Measurements from ENCODE around the gene CIPC.

Gene CIPC

DNA sequence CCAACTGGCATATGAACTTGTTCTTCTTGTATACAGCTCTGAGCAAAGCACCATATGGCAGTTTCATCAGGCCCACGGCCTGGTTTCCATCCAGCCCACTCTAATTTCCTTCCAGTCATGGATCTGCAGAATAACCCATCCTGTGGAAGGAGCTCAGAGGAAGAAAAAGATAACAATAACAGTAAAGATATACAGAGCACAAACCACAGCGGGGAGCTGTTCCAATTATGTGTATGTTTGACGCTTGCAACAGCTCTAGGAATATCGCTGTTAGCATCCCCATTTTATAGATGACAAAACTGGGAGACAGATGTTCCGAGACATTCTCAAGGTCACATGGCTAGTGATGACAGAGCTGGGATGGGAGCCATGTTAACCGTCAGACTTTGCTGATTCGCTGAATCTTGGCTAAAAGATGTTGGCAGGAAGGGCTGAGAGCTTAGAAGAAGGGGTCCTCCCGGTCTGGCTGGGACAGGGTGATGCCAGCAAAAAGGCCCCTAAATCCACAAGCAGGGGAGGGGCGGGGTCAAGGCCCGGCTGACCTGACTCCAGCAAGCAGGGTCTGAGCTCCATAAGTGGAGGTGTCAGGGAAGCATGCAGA is 34.4 kb upstream of the CIPC start:
- no peak overlapping the region for H2BK5ac ChIP-seq (ENCODE audit: low read length)
- H3K4ac ChIP-seq (ENCODE audit: low read depth, low read length) = no peak overlapping the region
- H2BK15ac ChIP-seq (replicated peaks; ENCODE audit: low read depth) = no peak overlapping the region
- H3K27me3 ChIP-seq (ENCODE audit: insufficient read depth, low read length, poor library complexity) = no peaks in the 10 kb centered on the region
- WGBS (ENCODE audit: extremely low coverage, insufficient coverage, low lambda C conversion rate) = no CpG with 5 or more reads among the region's 10 CpGs
- H3K36me3 ChIP-seq (ENCODE audit: control insufficient read depth, insufficient read depth, low read length) = no peaks in the 10 kb centered on the region
- H2BK120ac ChIP-seq (ENCODE audit: low read depth, low read length) = no peak overlapping the region
- no peak overlapping the region for H3K4me2 ChIP-seq (ENCODE audit: low read length)
- H3K79me2 ChIP-seq (ENCODE audit: control insufficient read depth, insufficient read depth, low read length) = no peaks in the 10 kb centered on the region
- DNase-seq = no peak
- H3K4me1 ChIP-seq (ENCODE audit: control insufficient read depth, low read depth, low read length) = peaks cover 2% of the 10 kb centered on the region
- H3K4me3 ChIP-seq (ENCODE audit: low read length) = no peak overlapping the region
- H4K5ac ChIP-seq (ENCODE audit: low read length) = no peak overlapping the region
- H3K56ac ChIP-seq (ENCODE audit: low read length) = no peak overlapping the region
- H3K79me1 ChIP-seq (ENCODE audit: low read length) = no peaks in the 10 kb centered on the region
- no peak overlapping the region for H3K23ac ChIP-seq (ENCODE audit: low read length)
- no peak overlapping the region for H4K8ac ChIP-seq (ENCODE audit: low read depth, low read length)
- no peak overlapping the region for H3K9ac ChIP-seq (ENCODE audit: low read length)
- no peak overlapping the region for H3K27ac ChIP-seq (ENCODE audit: low read depth, low read length)
- H2AK5ac ChIP-seq (ENCODE audit: low read length) = no peak overlapping the region
- no peak overlapping the region for H3K18ac ChIP-seq (ENCODE audit: low read length)

DNA sequence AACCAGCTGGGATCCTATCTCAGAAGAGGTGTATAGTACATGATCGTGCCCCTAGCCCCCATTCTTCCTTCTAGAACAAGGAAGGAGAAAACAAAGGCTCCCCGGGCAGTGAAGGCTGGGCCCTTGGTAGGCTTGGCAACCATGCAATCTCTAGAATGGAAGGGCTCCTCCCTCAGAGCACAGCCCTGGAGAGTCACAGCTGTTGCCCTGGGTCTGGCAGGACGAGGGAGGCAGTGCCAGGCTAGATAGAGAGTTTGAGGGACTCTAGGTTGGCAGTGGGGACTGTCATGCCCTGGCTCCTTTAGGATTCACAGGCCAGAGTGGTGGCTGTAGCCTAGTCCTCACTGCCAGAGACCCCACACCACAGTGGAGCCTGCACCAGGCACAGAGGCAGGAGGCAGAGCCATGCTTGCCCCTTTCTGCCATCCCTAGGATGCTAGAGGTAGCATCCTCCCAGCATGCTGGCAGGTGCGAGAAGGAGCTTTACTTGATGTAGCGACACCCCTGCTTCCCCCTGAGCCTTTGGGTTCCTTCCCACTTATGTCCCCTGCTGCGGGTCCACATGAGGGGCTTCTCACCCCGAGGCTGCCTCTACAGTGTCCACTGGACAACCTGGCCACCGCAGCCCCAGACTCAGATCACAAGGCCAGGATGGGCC is 33.4 kb upstream of the CIPC start:
- Histone ChIP-seq H3K27ac (ENCODE audit: low read depth, low read length) (no peak overlapping the region), H4K8ac (ENCODE audit: low read depth, low read length) (no peak overlapping the region), H3K4me1 (ENCODE audit: control insufficient read depth, low read depth, low read length) (no peaks in the 10 kb centered on the region), H3K4ac (ENCODE audit: low read depth, low read length) (no peak overlapping the region), H3K9ac (ENCODE audit: low read length) (no peak overlapping the region), H3K4me3 (ENCODE audit: low read length) (no peak overlapping the region), H3K18ac (ENCODE audit: low read length) (no peak overlapping the region), H2BK120ac (ENCODE audit: low read depth, low read length) (no peak overlapping the region), H2BK5ac (ENCODE audit: low read length) (no peak overlapping the region), H3K79me1 (ENCODE audit: low read length) (no peaks in the 10 kb centered on the region), H3K27me3 (ENCODE audit: insufficient read depth, low read length, poor library complexity) (no peaks in the 10 kb centered on the region), H3K4me2 (ENCODE audit: low read length) (no peak overlapping the region), H3K23ac (ENCODE audit: low read length) (no peak overlapping the region), H3K56ac (ENCODE audit: low read length) (no peak overlapping the region), H2AK5ac (ENCODE audit: low read length) (no peak overlapping the region), H3K36me3 (ENCODE audit: control insufficient read depth, insufficient read depth, low read length) (no peaks in the 10 kb centered on the region), H3K79me2 (ENCODE audit: control insufficient read depth, insufficient read depth, low read length) (no peaks in the 10 kb centered on the region), H4K5ac (ENCODE audit: low read length) (no peak overlapping the region), H2BK15ac (replicated peaks; ENCODE audit: low read depth) (no peak overlapping the region)
- DNase-seq = no peak
- WGBS (ENCODE audit: extremely low coverage, insufficient coverage, low lambda C conversion rate) = no CpG with 5 or more reads among the region's 8 CpGs

DNA sequence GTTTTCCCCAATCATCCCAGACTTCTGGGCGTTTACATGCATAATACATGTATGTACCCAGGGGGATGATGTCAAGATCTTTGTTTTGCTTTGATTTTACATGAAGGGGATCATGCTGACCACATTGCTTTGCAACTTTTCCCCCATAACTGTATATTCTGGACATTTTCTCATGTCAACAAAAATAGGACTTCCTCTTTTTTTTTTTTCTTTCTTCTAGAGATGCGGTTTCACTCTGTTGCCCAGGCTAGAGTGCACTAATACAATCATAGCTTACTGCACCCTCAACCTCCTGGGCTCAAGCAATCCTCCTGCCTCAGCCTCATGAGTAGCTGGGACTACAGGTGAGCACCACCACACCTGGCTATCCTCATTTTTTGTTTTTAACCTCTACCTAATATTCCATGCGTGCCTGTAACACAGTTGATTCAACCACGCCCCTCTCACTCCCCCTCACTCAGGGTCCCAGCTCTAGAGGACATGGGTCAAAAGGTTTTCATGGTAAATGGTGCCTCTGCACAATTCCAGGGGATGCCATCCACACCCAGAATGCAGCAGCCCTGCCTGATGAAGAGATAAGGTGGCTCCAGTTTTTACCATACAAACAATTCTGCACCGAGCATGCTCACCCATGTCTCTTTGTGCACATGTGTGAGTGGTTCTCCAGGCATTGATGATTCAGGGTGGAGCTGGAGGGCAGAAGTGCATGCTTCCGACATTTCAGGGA is 32.0 kb upstream of the CIPC start:
- Histone ChIP-seq H4K8ac (ENCODE audit: low read depth, low read length) (no peak overlapping the region), H2BK5ac (ENCODE audit: low read length) (no peak overlapping the region)
- WGBS (ENCODE audit: extremely low coverage, insufficient coverage, low lambda C conversion rate) = no CpG with 5 or more reads among the region's 6 CpGs

DNA sequence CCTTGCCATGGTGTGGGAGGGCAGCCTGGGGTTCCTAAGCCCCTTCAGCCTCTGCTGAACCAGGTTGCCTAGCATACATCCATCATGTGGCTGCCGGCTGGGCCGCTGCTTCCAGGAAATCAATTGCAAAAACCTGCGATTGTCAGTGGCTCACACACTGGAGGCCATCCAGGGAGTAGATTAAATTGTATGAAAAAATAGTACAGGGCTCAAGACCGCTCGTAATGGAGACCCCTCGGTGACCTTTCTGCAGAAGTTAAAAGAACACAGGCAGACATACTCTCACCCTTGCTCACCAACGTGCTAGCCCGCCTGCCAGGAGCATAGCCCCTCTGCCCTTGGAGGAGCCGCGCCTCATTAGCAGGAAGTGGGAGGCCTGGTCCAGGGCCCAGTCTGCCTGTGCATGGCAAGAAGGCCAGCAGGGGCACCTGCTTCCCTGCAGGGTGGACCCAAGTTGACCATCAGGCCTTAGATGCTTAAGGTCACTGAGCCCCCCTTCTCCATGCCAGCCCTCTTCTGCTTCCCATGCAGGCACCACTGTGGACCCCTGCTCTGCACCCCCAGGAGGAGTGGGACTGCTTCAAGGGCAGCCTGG is 31.4 kb upstream of the CIPC start:
- no peak overlapping the region for H2BK15ac ChIP-seq (replicated peaks; ENCODE audit: low read depth)
- H2AK5ac ChIP-seq (ENCODE audit: low read length) = no peak overlapping the region
- no peaks in the 10 kb centered on the region for H3K79me1 ChIP-seq (ENCODE audit: low read length)
- no peaks in the 10 kb centered on the region for H3K79me2 ChIP-seq (ENCODE audit: control insufficient read depth, insufficient read depth, low read length)
- H3K27ac ChIP-seq (ENCODE audit: low read depth, low read length) = no peak overlapping the region
- no peak for DNase-seq
- no CpG with 5 or more reads among the region's 10 CpGs for WGBS (ENCODE audit: extremely low coverage, insufficient coverage, low lambda C conversion rate)
- no peak overlapping the region for H3K4ac ChIP-seq (ENCODE audit: low read depth, low read length)
- peak overlapping the region; percentile 28 for H3K56ac ChIP-seq (ENCODE audit: low read length)
- H4K8ac ChIP-seq (ENCODE audit: low read depth, low read length) = no peak overlapping the region
- no peaks in the 10 kb centered on the region for H3K36me3 ChIP-seq (ENCODE audit: control insufficient read depth, insufficient read depth, low read length)
- H3K4me2 ChIP-seq (ENCODE audit: low read length) = no peak overlapping the region
- H3K4me3 ChIP-seq (ENCODE audit: low read length) = no peak overlapping the region
- peaks cover 2% of the 10 kb centered on the region for H3K4me1 ChIP-seq (ENCODE audit: control insufficient read depth, low read depth, low read length)
- H3K18ac ChIP-seq (ENCODE audit: low read length) = no peak overlapping the region
- H3K23ac ChIP-seq (ENCODE audit: low read length) = no peak overlapping the region
- H4K5ac ChIP-seq (ENCODE audit: low read length) = no peak overlapping the region
- H3K9ac ChIP-seq (ENCODE audit: low read length) = no peak overlapping the region
- no peak overlapping the region for H2BK5ac ChIP-seq (ENCODE audit: low read length)
- no peaks in the 10 kb centered on the region for H3K27me3 ChIP-seq (ENCODE audit: insufficient read depth, low read length, poor library complexity)
- no peak overlapping the region for H2BK120ac ChIP-seq (ENCODE audit: low read depth, low read length)

More for the DNA sequence above, 32.0 kb upstream of the CIPC start:
- Histone ChIP-seq H3K4me2 (ENCODE audit: low read length) (no peak overlapping the region), H4K5ac (ENCODE audit: low read length) (no peak overlapping the region), H3K36me3 (ENCODE audit: control insufficient read depth, insufficient read depth, low read length) (no peaks in the 10 kb centered on the region), H3K79me1 (ENCODE audit: low read length) (no peaks in the 10 kb centered on the region), H3K4me1 (ENCODE audit: control insufficient read depth, low read depth, low read length) (peaks cover 2% of the 10 kb centered on the region), H3K23ac (ENCODE audit: low read length) (no peak overlapping the region), H3K56ac (ENCODE audit: low read length) (no peak overlapping the region), H2AK5ac (ENCODE audit: low read length) (no peak overlapping the region), H3K18ac (ENCODE audit: low read length) (no peak overlapping the region), H2BK15ac (replicated peaks; ENCODE audit: low read depth) (no peak overlapping the region), H3K27me3 (ENCODE audit: insufficient read depth, low read length, poor library complexity) (no peaks in the 10 kb centered on the region), H3K4me3 (ENCODE audit: low read length) (no peak overlapping the region), H2BK120ac (ENCODE audit: low read depth, low read length) (no peak overlapping the region), H3K4ac (ENCODE audit: low read depth, low read length) (no peak overlapping the region), H3K27ac (ENCODE audit: low read depth, low read length) (no peak overlapping the region), H3K79me2 (ENCODE audit: control insufficient read depth, insufficient read depth, low read length) (no peaks in the 10 kb centered on the region), H3K9ac (ENCODE audit: low read length) (no peak overlapping the region)
- no peak for DNase-seq

DNA sequence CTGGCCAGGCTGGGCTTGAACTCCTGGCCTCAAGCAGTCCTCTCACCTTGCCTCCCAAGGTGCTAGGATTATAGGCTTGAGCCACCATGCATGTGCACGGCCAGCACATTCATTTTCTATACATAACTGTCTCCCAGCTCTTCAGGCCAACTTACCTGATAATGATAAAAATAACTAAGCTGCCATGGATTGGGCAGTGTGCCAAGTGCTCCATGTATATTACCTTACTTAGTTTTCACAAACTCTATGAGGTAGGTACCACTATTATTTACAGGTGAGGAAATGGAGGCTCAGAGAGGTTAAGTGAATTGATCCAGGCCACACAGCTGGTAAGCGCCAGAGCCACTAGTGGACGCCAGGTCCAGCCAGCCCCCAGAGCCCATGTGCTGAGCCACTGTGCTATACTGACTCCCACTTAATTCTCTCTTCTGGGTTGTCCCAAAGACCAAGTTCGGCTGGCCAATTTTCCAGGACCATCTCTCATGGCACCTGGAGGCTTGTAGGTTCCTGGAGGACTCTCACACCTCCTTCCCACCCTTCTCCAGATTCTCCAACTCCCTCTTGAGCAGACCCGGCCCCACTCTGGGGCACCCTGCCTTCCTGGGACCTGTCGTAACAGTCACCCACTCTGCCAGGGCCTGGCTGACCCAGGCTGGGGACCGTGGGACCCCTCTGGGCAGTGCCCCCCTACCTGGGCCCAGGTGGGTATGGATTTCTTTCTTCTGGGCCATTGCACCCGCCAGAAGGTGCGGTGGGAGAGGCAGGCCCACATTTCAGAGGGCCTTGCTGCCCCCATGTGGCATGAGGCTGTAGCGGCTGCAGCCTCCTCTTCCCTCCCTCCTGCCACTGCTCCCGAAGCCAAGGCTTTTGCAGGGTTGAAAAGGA is 30.2 kb upstream of the CIPC start:
- Histone ChIP-seq H2AK5ac (ENCODE audit: low read length) (no peak overlapping the region), H3K79me1 (ENCODE audit: low read length) (no peaks in the 10 kb centered on the region), H3K4ac (ENCODE audit: low read depth, low read length) (no peak overlapping the region), H3K56ac (ENCODE audit: low read length) (peak overlapping the region; percentile 44), H3K79me2 (ENCODE audit: control insufficient read depth, insufficient read depth, low read length) (no peaks in the 10 kb centered on the region), H3K36me3 (ENCODE audit: control insufficient read depth, insufficient read depth, low read length) (no peaks in the 10 kb centered on the region), H4K5ac (ENCODE audit: low read length) (no peak overlapping the region), H3K27ac (ENCODE audit: low read depth, low read length) (no peak overlapping the region), H3K9ac (ENCODE audit: low read length) (no peak overlapping the region), H2BK5ac (ENCODE audit: low read length) (no peak overlapping the region), H3K23ac (ENCODE audit: low read length) (no peak overlapping the region), H2BK120ac (ENCODE audit: low read depth, low read length) (no peak overlapping the region), H3K18ac (ENCODE audit: low read length) (no peak overlapping the region), H3K4me1 (ENCODE audit: control insufficient read depth, low read depth, low read length) (peaks cover 5% of the 10 kb centered on the region), H2BK15ac (replicated peaks; ENCODE audit: low read depth) (no peak overlapping the region), H3K4me2 (ENCODE audit: low read length) (no peak overlapping the region), H3K4me3 (ENCODE audit: low read length) (no peak overlapping the region), H4K8ac (ENCODE audit: low read depth, low read length) (no peak overlapping the region), H3K27me3 (ENCODE audit: insufficient read depth, low read length, poor library complexity) (no peaks in the 10 kb centered on the region)
- peak; percentile 82 for DNase-seq
- no CpG with 5 or more reads among the region's 11 CpGs for WGBS (ENCODE audit: extremely low coverage, insufficient coverage, low lambda C conversion rate)

Measured in mesendoderm (in vitro differentiated cells).